GM23248 (cell line): ENCODE measurements around the gene EGLN2.

Experiments used
- EZH2 ChIP-seq: fragments of 200-600 bp; sonication (generic); IDR thresholded peaks from 2 replicates; pipeline ENCODE4 v1.6.1; 2018; ENCODE audit warnings: antibody characterized with exemption, mild to moderate bottlenecking; ENCODE audit not compliant: insufficient read depth, poor library complexity, severe bottlenecking
- EZH2phosphoT487 ChIP-seq: fragments of 200-600 bp; sonication (generic); IDR thresholded peaks from 2 replicates; pipeline ENCODE4 v1.6.1; 2018; ENCODE audit warnings: antibody characterized with exemption, moderate library complexity, mild to moderate bottlenecking, low read depth; ENCODE audit not compliant: insufficient read depth

DNA sequence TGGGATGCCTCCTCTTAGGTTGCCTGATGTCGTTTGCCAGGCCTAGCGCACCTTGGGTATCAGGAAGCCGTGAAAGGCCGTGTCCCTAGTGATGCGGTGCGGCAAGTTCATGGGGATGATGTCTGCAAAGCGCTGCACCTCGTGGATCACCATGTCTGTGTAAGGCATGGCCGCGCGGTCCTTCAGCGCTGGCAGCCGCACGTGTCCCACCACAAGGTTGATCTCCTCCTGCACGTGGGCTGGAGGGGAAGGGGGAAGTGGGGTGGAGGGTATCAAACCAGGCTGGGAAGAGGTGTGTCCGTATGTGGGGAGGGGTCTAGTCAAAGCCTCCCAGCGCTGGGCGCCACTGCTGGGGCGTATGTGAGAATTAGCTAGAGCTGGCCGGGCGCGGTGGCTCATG lies 23.2 kb downstream of the EGLN2 start:
- TF ChIP-seq EZH2 (no peak), EZH2phosphoT487 (no peak)
